ENCODE measurements around the gene MAPRE3.

Gene MAPRE3

GRCh38 chr2:26983746-26984145 lies 13.3 kb downstream of the MAPRE3 start:
- no peak for DNase-seq (ENCODE audit: low read depth)

GRCh38 chr2:26985807-26986206 lies 15.4 kb downstream of the MAPRE3 start:
- DNase-seq (ENCODE audit: low read depth): no peak

GRCh38 chr2:26986576-26986975 lies 16.1 kb downstream of the MAPRE3 start:
- DNase-seq (ENCODE audit: low read depth): no peak

GRCh38 chr2:26988058-26988860 lies 17.8 kb downstream of the MAPRE3 start:
- DNase-seq (ENCODE audit: low read depth): no peak

GRCh38 chr2:26989156-26989555 lies 18.7 kb downstream of the MAPRE3 start:
- no peak for DNase-seq (ENCODE audit: low read depth)

GRCh38 chr2:26991717-26992116 lies 21.3 kb downstream of the MAPRE3 start:
- DNase-seq (ENCODE audit: low read depth): no peak

GRCh38 chr2:26993768-26994167 lies 23.3 kb downstream of the MAPRE3 start:
- no peak for DNase-seq (ENCODE audit: low read depth)

- DNase-seq (ENCODE audit: low read depth): no peak
Measured at GRCh38 chr2:26994983-26995382, 24.5 kb downstream of the MAPRE3 start.

GRCh38 chr2:26997394-26997793 lies 27.0 kb downstream of the MAPRE3 start:
- no peak for DNase-seq (ENCODE audit: low read depth)

- DNase-seq (ENCODE audit: low read depth): no peak
Measured at GRCh38 chr2:26998323-26998722, 27.9 kb downstream of the MAPRE3 start.

GRCh38 chr2:27000228-27000627 lies 29.8 kb downstream of the MAPRE3 start:
- no peak for DNase-seq (ENCODE audit: low read depth)

GRCh38 chr2:27000995-27001394 lies 30.6 kb downstream of the MAPRE3 start:
- no peak for DNase-seq (ENCODE audit: low read depth)

- no peak for DNase-seq (ENCODE audit: low read depth)
Measured at GRCh38 chr2:27001950-27002349, 31.5 kb downstream of the MAPRE3 start.

- DNase-seq (ENCODE audit: low read depth): no peak
Measured at GRCh38 chr2:27003007-27003406, 32.6 kb downstream of the MAPRE3 start.

- DNase-seq (ENCODE audit: low read depth): no peak
Measured at GRCh38 chr2:27003857-27004256, 33.4 kb downstream of the MAPRE3 start.

- no peak for DNase-seq (ENCODE audit: low read depth)
Measured at GRCh38 chr2:27006602-27007415, 36.4 kb downstream of the MAPRE3 start.

- no peak for DNase-seq (ENCODE audit: low read depth)
Measured at GRCh38 chr2:27007416-27008374, 37.3 kb downstream of the MAPRE3 start.

GRCh38 chr2:27008678-27009077 lies 38.2 kb downstream of the MAPRE3 start:
- no peak for DNase-seq (ENCODE audit: low read depth)

GRCh38 chr2:27009083-27009482 lies 38.6 kb downstream of the MAPRE3 start:
- DNase-seq (ENCODE audit: low read depth): no peak

- no peak for DNase-seq (ENCODE audit: low read depth)
Measured at GRCh38 chr2:27009716-27010115, 39.3 kb downstream of the MAPRE3 start.

- DNase-seq (ENCODE audit: low read depth): no peak
Measured at GRCh38 chr2:27010139-27010538, 39.7 kb downstream of the MAPRE3 start.

GRCh38 chr2:27013738-27014137 lies 43.3 kb downstream of the MAPRE3 start:
- DNase-seq (ENCODE audit: low read depth): no peak
